Mammary epithelial cell (primary cell): ENCODE results near the gene HUS1B.

Experiments used
- EZH2 ChIP-seq: IDR thresholded peaks from 2 replicates; pipeline ENCODE4 v1.6.1; 2012; ENCODE audit warnings: low read length, inconsistent platforms, borderline replicate concordance
- TF ChIP-seq, protein P1 (sequence below), 2 donors: IDR thresholded peaks in 1 of 2; conservative IDR thresholded peaks in 1 of 2; 2 replicates each; pipeline ENCODE4 v1.5.1; 2011 to 2012; ENCODE audit warnings: inconsistent platforms in 2 of 2, low read length in 2 of 2, mild to moderate bottlenecking in 2 of 2, control low read depth in 1 of 2, low read depth in 1 of 2; ENCODE audit not compliant: insufficient read depth in 1 of 2; ENCODE audit errors: extremely low read depth in 1 of 2

DNA sequence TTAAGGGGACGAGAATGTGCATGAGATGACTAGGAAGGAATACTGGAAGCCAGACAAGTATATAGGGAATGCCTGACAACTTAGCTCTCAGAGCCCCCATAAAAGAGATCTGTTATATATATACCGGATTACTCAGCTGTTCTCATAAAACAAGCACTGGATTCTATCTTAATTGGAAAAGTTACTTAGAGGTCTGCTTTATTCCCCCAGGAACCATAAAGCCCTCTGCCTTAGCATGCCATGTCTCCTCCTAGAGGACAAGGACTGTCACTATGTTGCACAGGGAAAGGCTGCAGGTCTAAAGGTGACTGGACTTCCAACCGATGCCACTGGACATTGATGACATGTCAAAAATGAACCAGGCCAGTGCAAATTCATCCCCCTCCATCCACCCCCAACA, 29.6 kb upstream of the HUS1B start:
- no peak for TF ChIP-seq EZH2
- TF ChIP-seq, protein P1, sequence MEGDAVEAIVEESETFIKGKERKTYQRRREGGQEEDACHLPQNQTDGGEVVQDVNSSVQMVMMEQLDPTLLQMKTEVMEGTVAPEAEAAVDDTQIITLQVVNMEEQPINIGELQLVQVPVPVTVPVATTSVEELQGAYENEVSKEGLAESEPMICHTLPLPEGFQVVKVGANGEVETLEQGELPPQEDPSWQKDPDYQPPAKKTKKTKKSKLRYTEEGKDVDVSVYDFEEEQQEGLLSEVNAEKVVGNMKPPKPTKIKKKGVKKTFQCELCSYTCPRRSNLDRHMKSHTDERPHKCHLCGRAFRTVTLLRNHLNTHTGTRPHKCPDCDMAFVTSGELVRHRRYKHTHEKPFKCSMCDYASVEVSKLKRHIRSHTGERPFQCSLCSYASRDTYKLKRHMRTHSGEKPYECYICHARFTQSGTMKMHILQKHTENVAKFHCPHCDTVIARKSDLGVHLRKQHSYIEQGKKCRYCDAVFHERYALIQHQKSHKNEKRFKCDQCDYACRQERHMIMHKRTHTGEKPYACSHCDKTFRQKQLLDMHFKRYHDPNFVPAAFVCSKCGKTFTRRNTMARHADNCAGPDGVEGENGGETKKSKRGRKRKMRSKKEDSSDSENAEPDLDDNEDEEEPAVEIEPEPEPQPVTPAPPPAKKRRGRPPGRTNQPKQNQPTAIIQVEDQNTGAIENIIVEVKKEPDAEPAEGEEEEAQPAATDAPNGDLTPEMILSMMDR (conservative IDR thresholded peaks at IDR 0.05 in 1 of 2, IDR thresholded peaks at IDR 0.05 in 1 of 2; ENCODE audit: extremely low read depth in 1 of 2, insufficient read depth in 1 of 2, low read depth in 1 of 2, low read length in 2 of 2): peak in 1 of 2 donors; percentile 20
